NB4 (cell line): ENCODE data around the gene CHKA.

Source experiments
- POLR2A ChIP-seq: IDR thresholded peaks from 2 replicates; pipeline ENCODE4 v1.6.1; 2011; ENCODE audit warnings: mild to moderate bottlenecking; ENCODE audit not compliant: insufficient read length; ENCODE audit errors: extremely low read depth
- TF ChIP-seq, protein P1 (sequence below): IDR thresholded peaks from one replicate; pipeline ENCODE4 v1.5.1; 2012; ENCODE audit warnings: low read depth, low read length

DNA sequence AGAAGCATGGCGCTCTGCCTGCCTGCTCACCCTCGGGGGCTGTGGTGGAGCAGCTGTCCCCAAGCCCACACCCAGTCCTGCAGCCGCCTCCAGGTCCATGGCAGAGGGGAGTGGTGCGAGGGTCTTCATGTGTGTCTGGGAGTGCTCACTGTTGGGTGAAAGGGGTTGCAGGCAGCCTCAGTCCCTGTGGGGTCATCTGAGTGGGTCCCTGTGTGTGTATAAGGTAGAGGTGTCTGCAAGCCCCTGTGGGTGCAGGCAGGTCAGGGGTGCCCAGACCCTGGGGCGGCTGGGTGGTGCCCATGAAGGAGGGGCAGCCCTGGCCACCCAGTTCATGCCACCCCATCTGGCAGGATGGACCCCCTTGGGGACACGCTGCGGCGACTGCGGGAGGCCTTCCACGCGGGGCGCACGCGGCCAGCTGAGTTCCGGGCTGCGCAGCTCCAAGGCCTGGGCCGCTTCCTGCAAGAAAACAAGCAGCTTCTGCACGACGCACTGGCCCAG, 106.2 kb downstream of the CHKA start:
- TF ChIP-seq, protein P1, sequence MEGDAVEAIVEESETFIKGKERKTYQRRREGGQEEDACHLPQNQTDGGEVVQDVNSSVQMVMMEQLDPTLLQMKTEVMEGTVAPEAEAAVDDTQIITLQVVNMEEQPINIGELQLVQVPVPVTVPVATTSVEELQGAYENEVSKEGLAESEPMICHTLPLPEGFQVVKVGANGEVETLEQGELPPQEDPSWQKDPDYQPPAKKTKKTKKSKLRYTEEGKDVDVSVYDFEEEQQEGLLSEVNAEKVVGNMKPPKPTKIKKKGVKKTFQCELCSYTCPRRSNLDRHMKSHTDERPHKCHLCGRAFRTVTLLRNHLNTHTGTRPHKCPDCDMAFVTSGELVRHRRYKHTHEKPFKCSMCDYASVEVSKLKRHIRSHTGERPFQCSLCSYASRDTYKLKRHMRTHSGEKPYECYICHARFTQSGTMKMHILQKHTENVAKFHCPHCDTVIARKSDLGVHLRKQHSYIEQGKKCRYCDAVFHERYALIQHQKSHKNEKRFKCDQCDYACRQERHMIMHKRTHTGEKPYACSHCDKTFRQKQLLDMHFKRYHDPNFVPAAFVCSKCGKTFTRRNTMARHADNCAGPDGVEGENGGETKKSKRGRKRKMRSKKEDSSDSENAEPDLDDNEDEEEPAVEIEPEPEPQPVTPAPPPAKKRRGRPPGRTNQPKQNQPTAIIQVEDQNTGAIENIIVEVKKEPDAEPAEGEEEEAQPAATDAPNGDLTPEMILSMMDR: no peak
- no peak for TF ChIP-seq POLR2A
